Brain pericyte (primary cell): ENCODE measurements around the gene KCNQ1.

Experiments
- DNase-seq: peaks from one replicate; pipeline ENCODE4 v3.0.0-alpha.2; 2012; ENCODE audit warnings: low read depth, low spot score

The KCNQ1 gene

GRCh38 chr11:2824851-2825250 lies 380.0 kb downstream of the KCNQ1 start:
- no peak for DNase-seq

DNA sequence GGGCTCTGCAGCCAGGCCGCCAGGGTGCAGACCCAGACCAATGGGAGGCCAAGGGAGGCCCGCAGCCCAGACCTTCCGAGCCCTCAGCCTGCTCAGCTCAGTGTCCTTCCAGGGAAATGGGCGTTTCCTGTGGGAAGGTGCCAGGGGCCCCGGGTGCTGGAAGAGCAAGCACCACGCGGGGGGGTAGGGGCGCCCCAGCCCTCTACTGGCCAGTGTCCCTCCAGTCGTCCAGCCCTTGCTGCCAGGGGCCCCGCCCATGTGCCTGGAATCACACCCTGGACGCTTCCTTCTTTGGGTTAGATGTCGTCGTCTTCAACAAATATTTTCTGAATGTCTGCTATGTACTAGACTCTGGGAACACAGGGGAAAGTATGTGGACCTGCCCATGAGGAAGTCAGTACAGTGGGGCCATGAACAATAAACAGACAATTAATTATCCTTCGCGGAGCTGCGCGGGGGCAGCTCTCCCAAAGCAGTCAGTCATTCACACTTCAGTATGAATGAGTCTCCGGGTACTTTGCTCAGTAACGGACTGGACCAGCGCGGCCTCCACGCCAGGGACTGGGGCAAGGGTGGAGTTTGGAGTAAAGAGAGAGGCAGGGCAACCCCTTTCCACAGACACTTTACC lies 380.6 kb downstream of the KCNQ1 start:
- no peak for DNase-seq

DNA sequence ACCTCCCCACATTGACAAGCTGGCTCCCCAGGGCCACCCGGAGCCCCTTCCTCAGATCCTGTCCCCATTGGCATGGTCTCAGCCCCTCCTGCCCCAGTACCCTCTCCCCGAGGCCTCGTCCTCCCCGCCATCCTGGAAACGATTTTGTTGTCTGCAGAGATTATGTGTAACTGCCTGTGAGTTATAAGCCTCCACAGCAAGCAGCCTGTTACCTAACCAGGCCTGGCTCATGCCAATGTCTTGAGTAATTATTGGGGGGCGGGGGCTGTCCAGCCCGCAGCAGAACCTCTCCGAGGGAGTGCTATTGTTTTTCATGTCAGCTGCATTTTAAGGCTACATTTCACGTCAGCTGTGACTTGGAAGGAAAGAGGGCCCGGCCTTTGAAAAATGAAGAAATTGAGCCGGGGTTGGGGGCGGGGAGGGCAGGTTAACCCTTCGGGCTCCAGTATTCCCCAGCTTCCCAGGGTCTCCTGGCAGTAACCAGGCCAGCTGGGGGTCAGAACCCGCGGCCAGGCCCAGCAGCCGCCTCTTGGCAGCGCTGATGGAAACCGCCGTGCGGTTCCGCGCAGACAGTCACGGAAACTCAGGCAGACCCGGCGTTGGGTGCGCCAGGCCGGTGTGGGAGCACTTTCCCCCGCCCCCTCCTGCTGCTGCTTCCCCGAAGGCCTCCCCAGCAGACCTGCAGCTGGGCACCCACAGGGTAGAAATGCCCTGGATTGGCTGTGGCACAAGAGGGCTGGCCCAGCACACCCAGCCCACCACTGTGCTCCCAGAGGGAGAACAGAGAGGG lies 381.3 kb downstream of the KCNQ1 start:
- DNase-seq = peak; percentile 81

- DNase-seq = no peak
These were observed 381.9 kb downstream of the KCNQ1 start for GRCh38 chr11:2826679-2827056.

DNA sequence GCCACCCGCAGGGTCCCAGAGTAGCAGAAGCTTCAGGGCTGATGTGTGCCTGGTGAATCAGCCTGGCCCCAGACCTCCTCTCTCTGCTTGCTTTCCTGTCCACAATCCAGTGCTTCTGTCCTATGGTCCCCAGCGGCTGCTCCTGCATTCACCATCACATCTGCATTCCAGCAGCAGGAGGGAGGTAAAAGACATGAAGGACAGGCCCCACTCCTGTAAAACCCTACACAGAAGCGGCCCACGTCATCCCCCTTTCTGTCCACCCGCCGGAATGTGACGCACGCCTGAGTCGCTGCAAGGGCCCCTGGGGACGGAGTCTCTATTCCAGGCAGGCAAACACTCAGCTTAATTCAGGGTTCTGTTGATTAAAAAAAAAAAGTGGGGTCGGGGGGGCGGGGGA lies 382.4 kb downstream of the KCNQ1 start:
- no peak for DNase-seq

- no peak for DNase-seq
These were observed 383.0 kb downstream of the KCNQ1 start for GRCh38 chr11:2827792-2828191.

DNA sequence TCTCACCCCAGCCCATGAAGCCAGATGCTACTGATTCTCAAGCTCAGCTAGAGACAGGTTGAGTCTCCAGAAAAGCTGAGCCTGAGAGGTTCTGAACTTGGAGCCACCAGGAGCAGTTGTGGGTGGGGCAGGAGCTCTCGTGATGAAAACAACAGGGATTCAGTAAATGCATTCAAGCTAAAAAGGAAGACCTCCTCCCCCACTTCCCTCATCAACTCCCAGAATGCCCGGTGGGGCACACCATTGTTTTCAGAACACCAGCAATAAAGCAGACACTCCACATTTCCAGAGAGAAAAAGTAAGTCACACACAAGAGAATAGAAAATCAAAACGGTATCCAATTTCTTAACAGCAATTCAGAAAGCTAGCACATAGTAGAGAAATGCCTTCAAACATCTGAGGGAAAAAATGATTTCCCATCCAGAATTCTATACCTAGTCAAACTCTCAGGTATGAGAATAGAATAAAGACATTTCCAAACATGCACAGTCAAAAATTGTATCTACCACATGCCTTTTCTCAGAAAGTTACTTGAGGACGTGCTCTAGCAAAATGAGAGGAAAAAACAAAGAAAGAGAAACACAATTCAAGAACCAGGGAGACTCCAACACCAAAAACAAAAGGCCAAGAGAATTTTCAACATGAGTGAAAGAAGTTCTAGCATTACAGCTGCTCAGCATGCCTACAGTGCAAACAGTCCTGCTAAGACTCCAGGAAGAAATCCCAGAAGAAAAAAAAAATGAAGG lies 383.9 kb downstream of the KCNQ1 start:
- no peak for DNase-seq

GRCh38 chr11:2830030-2830812 lies 385.4 kb downstream of the KCNQ1 start:
- no peak for DNase-seq

- DNase-seq = no peak
These were observed 386.1 kb downstream of the KCNQ1 start for GRCh38 chr11:2830886-2831285.

DNA sequence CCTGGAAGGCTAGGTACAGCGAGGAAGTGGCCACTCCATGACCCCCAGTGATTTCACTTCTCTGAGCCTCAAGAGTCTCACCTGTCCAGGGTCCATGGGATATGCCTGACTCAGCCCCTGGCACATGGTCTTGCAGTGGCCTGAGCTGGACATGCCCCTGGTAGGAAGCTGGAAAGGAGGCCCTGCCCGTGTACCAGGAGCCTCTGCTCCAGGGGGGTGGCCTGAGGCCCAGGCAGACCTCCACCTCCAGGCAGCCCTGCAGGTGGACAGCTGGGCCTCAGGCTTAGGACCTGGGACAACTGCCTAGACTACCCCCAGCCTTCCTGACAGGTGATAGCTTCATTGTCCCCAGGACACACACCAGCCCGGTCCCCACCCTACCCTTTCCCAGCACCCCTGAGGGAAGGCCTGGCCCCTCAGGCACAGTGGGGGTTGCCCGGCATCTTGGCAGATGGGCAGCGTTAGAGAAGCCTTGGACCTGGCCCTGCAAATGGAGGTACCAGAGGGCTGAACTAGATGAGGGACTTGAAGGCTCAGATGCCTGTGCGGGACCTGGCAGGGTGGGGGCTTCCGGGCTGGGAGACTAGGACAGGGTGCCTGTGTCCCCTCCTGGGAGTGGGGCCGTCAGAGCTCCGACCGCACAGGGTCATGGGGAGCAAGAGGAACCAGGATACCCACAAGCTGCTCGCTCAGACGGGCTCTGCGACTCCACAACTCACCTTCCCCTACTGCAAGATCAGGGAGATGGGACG lies 387.1 kb downstream of the KCNQ1 start:
- no peak for DNase-seq

- no peak for DNase-seq
These were observed 387.8 kb downstream of the KCNQ1 start for GRCh38 chr11:2832533-2833020.

GRCh38 chr11:2833051-2833715 lies 388.4 kb downstream of the KCNQ1 start:
- no peak for DNase-seq

DNA sequence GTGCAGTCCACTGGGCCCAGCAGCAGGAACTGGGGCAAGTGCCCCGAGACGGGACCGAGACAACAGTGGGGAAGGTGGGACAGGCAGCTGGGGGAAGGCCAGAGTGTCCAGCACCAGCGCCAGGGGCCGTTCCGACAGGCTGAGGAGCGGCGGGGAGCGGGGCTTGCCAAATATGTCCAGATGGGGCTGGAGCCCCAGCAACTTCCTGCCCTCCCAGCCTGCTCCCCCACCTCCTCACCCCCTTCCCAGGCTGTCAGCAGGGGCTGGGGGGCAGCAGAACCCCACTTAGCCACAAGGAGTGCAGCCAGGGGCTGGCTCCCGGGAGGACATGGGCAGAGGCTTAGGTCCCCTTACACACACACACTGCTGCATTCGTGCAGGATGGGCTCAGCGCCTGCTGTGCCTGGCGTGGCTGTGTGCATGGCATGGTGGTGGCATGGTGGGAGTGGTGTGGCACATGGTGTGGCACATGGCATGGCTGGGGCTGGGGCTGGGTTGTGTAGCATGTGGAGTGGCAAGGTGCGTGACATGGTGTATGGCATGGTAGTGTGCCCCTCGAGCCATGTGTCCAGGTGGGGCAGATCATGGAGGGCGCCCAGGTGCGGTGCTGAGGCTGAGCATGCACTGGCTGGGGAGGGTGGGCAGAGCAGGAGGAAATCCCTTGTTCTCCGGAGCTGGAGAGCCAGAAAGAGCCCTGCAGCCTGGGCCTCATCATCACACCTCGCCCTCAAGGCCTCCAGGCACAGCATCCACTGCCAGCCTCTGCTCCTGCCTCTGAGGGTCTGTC lies 389.1 kb downstream of the KCNQ1 start:
- DNase-seq = no peak

GRCh38 chr11:2834503-2835273 lies 389.9 kb downstream of the KCNQ1 start:
- DNase-seq = no peak

DNA sequence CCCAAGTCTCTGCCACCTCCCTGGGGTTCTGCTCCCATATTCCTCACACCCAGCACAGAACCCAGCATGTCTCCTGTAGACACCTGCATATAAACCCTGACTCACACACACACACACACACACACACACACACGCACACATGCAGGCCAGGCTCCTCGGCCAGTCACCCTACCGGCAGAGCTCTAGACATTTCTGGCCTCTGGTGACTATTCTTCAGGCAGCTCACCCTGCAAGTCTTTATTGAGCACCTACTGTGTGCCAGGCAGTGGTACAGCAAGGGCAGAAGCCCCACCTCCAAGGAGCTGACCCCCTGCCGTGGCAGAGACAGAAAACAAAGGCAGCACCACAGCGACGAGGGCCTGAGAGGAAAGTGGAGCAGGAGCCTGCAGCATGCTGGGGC lies 390.5 kb downstream of the KCNQ1 start:
- DNase-seq = no peak

- DNase-seq = no peak
These were observed 390.9 kb downstream of the KCNQ1 start for GRCh38 chr11:2835751-2836150.

- no peak for DNase-seq
These were observed 391.7 kb downstream of the KCNQ1 start for GRCh38 chr11:2836315-2837095.

- DNase-seq = no peak
These were observed 392.3 kb downstream of the KCNQ1 start for GRCh38 chr11:2837096-2837601.
